D721Med (cell line): Measurements from ENCODE around the gene LDB2.

ENCODE experiments used
- DNase-seq: peaks from one replicate; pipeline ENCODE4 v3.0.0; 2011; ENCODE audit warnings: low spot score; ENCODE audit not compliant: insufficient read length
- FAIRE-seq: peaks from 2 replicates; lab custom pipeline; 2011; peaks lifted over from hg19 to GRCh38; lab: Jason Lieb, UNC
- CTCF ChIP-seq: IDR thresholded peaks from 2 replicates; pipeline ENCODE4 v1.5.1; 2012; ENCODE audit warnings: mild to moderate bottlenecking, control low read depth; ENCODE audit not compliant: insufficient read depth; ENCODE audit errors: missing control alignments

The LDB2 gene

GRCh38 chr4:16671741-16672140 is 226.7 kb downstream of the LDB2 start:
- TF ChIP-seq CTCF: no peak
- DNase-seq (no peak), FAIRE-seq (no peak)

- DNase-seq: no peak
- no peak for FAIRE-seq
- no peak for TF ChIP-seq CTCF
Observed at GRCh38 chr4:16670727-16671126, 227.7 kb downstream of the LDB2 start.

GRCh38 chr4:16669036-16669435 is 229.4 kb downstream of the LDB2 start:
- TF ChIP-seq CTCF: no peak
- FAIRE-seq (no peak), DNase-seq (no peak)

GRCh38 chr4:16668488-16668887 is 230.0 kb downstream of the LDB2 start:
- no peak for DNase-seq
- FAIRE-seq: no peak
- no peak for TF ChIP-seq CTCF

GRCh38 chr4:16667464-16667863 is 231.0 kb downstream of the LDB2 start:
- TF ChIP-seq CTCF: no peak
- FAIRE-seq (no peak), DNase-seq (no peak)

GRCh38 chr4:16665942-16666551 is 232.4 kb downstream of the LDB2 start:
- no peak for TF ChIP-seq CTCF
- FAIRE-seq (no peak), DNase-seq (no peak)

GRCh38 chr4:16663732-16664131 is 234.7 kb downstream of the LDB2 start:
- no peak for FAIRE-seq

More at GRCh38 chr4:16663732-16664131, 234.7 kb downstream of the LDB2 start:
- DNase-seq: no peak
- TF ChIP-seq CTCF: no peak
